ENCODE measurements around the gene OTOP2. TPM values are rescaled to one million over a fixed set of nuclear protein-coding genes. Genes with fewer than 3 reads are reported as not detected.

Gene OTOP2
- total and polyA plus RNA-seq, 9 of the 15 experiments (the other 6 are each of a cell fraction or from before 2014, with no cell fraction given) = 0.04 to 0.36 (median 0.14) TPM; not detected in 1

GRCh38 chr17:74901353-74902135 lies 22.5 kb upstream of the OTOP2 start (continued):
- TF ChIP-seq, protein P1, sequence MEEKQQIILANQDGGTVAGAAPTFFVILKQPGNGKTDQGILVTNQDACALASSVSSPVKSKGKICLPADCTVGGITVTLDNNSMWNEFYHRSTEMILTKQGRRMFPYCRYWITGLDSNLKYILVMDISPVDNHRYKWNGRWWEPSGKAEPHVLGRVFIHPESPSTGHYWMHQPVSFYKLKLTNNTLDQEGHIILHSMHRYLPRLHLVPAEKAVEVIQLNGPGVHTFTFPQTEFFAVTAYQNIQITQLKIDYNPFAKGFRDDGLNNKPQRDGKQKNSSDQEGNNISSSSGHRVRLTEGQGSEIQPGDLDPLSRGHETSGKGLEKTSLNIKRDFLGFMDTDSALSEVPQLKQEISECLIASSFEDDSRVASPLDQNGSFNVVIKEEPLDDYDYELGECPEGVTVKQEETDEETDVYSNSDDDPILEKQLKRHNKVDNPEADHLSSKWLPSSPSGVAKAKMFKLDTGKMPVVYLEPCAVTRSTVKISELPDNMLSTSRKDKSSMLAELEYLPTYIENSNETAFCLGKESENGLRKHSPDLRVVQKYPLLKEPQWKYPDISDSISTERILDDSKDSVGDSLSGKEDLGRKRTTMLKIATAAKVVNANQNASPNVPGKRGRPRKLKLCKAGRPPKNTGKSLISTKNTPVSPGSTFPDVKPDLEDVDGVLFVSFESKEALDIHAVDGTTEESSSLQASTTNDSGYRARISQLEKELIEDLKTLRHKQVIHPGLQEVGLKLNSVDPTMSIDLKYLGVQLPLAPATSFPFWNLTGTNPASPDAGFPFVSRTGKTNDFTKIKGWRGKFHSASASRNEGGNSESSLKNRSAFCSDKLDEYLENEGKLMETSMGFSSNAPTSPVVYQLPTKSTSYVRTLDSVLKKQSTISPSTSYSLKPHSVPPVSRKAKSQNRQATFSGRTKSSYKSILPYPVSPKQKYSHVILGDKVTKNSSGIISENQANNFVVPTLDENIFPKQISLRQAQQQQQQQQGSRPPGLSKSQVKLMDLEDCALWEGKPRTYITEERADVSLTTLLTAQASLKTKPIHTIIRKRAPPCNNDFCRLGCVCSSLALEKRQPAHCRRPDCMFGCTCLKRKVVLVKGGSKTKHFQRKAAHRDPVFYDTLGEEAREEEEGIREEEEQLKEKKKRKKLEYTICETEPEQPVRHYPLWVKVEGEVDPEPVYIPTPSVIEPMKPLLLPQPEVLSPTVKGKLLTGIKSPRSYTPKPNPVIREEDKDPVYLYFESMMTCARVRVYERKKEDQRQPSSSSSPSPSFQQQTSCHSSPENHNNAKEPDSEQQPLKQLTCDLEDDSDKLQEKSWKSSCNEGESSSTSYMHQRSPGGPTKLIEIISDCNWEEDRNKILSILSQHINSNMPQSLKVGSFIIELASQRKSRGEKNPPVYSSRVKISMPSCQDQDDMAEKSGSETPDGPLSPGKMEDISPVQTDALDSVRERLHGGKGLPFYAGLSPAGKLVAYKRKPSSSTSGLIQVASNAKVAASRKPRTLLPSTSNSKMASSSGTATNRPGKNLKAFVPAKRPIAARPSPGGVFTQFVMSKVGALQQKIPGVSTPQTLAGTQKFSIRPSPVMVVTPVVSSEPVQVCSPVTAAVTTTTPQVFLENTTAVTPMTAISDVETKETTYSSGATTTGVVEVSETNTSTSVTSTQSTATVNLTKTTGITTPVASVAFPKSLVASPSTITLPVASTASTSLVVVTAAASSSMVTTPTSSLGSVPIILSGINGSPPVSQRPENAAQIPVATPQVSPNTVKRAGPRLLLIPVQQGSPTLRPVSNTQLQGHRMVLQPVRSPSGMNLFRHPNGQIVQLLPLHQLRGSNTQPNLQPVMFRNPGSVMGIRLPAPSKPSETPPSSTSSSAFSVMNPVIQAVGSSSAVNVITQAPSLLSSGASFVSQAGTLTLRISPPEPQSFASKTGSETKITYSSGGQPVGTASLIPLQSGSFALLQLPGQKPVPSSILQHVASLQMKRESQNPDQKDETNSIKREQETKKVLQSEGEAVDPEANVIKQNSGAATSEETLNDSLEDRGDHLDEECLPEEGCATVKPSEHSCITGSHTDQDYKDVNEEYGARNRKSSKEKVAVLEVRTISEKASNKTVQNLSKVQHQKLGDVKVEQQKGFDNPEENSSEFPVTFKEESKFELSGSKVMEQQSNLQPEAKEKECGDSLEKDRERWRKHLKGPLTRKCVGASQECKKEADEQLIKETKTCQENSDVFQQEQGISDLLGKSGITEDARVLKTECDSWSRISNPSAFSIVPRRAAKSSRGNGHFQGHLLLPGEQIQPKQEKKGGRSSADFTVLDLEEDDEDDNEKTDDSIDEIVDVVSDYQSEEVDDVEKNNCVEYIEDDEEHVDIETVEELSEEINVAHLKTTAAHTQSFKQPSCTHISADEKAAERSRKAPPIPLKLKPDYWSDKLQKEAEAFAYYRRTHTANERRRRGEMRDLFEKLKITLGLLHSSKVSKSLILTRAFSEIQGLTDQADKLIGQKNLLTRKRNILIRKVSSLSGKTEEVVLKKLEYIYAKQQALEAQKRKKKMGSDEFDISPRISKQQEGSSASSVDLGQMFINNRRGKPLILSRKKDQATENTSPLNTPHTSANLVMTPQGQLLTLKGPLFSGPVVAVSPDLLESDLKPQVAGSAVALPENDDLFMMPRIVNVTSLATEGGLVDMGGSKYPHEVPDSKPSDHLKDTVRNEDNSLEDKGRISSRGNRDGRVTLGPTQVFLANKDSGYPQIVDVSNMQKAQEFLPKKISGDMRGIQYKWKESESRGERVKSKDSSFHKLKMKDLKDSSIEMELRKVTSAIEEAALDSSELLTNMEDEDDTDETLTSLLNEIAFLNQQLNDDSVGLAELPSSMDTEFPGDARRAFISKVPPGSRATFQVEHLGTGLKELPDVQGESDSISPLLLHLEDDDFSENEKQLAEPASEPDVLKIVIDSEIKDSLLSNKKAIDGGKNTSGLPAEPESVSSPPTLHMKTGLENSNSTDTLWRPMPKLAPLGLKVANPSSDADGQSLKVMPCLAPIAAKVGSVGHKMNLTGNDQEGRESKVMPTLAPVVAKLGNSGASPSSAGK (IDR thresholded peaks at IDR 0.05) = 0 out of 2 replicates have a peak, but pooled peaks have one; percentile 13
- peak; percentile 62; the same call in 1 of the 2 replicates for TF ChIP-seq HES1 (IDR thresholded peaks at IDR 0.05; ENCODE audit: low read depth)
- TF ChIP-seq ARID4B (CRISPR knock-in tag; IDR thresholded peaks at IDR 0.05) = no peak
- TF ChIP-seq ZKSCAN8 (CRISPR knock-in tag; IDR thresholded peaks at IDR 0.05) = no peak
- peak; percentile 42; the same call in 1 of the 2 replicates for TF ChIP-seq L3MBTL2 (IDR thresholded peaks at IDR 0.05)
- TF ChIP-seq ADNP (tag; IDR thresholded peaks at IDR 0.05) = no peak
- TF ChIP-seq CBFA2T3 (IDR thresholded peaks at IDR 0.05) = peak; percentile 39
